Neural progenitor cell (in vitro differentiated cells): ENCODE results near the gene UNC13C. TPM values are rescaled to one million over a fixed set of nuclear protein-coding genes. Genes with fewer than 3 reads are reported as not detected.

ENCODE experiments used
- DNase-seq: peaks from one replicate; pipeline ENCODE4 v3.0.0-alpha.2; 2016; ENCODE audit warnings: low spot score
- H2AFZ ChIP-seq: fragments of 200-600 bp; sonication (generic); replicated peaks from 2 replicates; pipeline ENCODE4 v1.6.1; 2016; ENCODE audit warnings: antibody characterized with exemption
- H3F3A ChIP-seq: fragments of 200-600 bp; sonication (generic); 2 replicates; pipeline ENCODE4 v1.6.1; 2016; ENCODE audit warnings: antibody characterized with exemption, low read depth
- H3K27ac ChIP-seq: fragments of 200-600 bp; sonication (generic); 2 replicates; pipeline ENCODE4 v1.5.1; 2016; ENCODE audit warnings: mild to moderate bottlenecking
- H3K27me3 ChIP-seq: fragments of 200-600 bp; sonication (generic); 2 replicates; pipeline ENCODE4 v1.6.1; 2016; ENCODE audit warnings: mild to moderate bottlenecking, moderate library complexity
- H3K36me3 ChIP-seq: fragments of 200-600 bp; sonication (generic); 2 replicates; pipeline ENCODE4 v1.5.1; 2016
- H3K4me1 ChIP-seq: fragments of 200-600 bp; sonication (generic); 2 replicates; pipeline ENCODE4 v1.6.1; 2016; ENCODE audit warnings: mixed run types
- H3K4me2 ChIP-seq: fragments of 200-600 bp; sonication (generic); 2 replicates; pipeline ENCODE4 v1.6.1; 2016
- H3K4me3 ChIP-seq: fragments of 200-600 bp; sonication (generic); 2 replicates; pipeline ENCODE4 v1.5.1; 2016
- H3K79me2 ChIP-seq: fragments of 200-600 bp; sonication (generic); 2 replicates; pipeline ENCODE4 v1.6.1; 2016; ENCODE audit warnings: low read depth
- H3K9ac ChIP-seq: fragments of 200-600 bp; sonication (generic); 2 replicates; pipeline ENCODE4 v1.6.1; 2016
- H3K9me3 ChIP-seq: fragments of 200-600 bp; sonication (generic); 2 replicates; pipeline ENCODE4 v1.5.1; 2016; ENCODE audit warnings: low read depth
- H4K20me1 ChIP-seq: fragments of 200-600 bp; sonication (generic); 2 replicates; pipeline ENCODE4 v1.6.1; 2016; ENCODE audit warnings: low read depth
- H3K27ac Mint-ChIP-seq: 3 replicates; pipeline ENCODE4 v1.8.0; 2021; ENCODE audit warnings: mixed read lengths
- H3K27me3 Mint-ChIP-seq: 2 replicates; pipeline ENCODE4 v1.8.0; 2022; ENCODE audit warnings: low read depth, mild to moderate bottlenecking, inconsistent platforms, moderate library complexity, mixed read lengths; ENCODE audit not compliant: insufficient read depth
- H3K36me3 Mint-ChIP-seq: 3 replicates; pipeline ENCODE4 v1.8.0; 2021; ENCODE audit warnings: mixed read lengths
- H3K4me1 Mint-ChIP-seq: 3 replicates; pipeline ENCODE4 v1.8.0; 2021; ENCODE audit warnings: mixed read lengths
- H3K4me3 Mint-ChIP-seq: 3 replicates; pipeline ENCODE4 v1.8.0; 2021; ENCODE audit warnings: mild to moderate bottlenecking, moderate library complexity, mixed read lengths
- H3K9me3 Mint-ChIP-seq: 3 replicates; pipeline ENCODE4 v1.8.0; 2020; ENCODE audit warnings: mixed read lengths
- EZH2 ChIP-seq: fragments of 200-600 bp; sonication (generic); IDR thresholded peaks from 2 replicates; pipeline ENCODE4 v1.6.1; 2017; ENCODE audit warnings: antibody characterized with exemption, mild to moderate bottlenecking, moderate library complexity
- EZH2phosphoT487 ChIP-seq: fragments of 200-600 bp; sonication (generic); IDR thresholded peaks from 2 replicates; pipeline ENCODE4 v1.6.1; 2017; ENCODE audit warnings: antibody characterized with exemption
- total RNA-seq: library from RNA; depleted of rRNA; stranded (reverse); fragments of >200 nt; gene quantifications from 2 replicates; pipeline ENCODE4 v1.2.3, GENCODE V29; 2015; ENCODE audit warnings: low replicate concordance
- TF ChIP-seq, protein P1 (sequence below): fragments of 200-600 bp; sonication (generic); IDR thresholded peaks from 2 replicates; pipeline ENCODE4 v1.5.1; 2017; ENCODE audit warnings: antibody characterized with exemption, mild to moderate bottlenecking

UNC13C gene
- total RNA-seq, 1 donor from 2014 or later: not detected

DNA sequence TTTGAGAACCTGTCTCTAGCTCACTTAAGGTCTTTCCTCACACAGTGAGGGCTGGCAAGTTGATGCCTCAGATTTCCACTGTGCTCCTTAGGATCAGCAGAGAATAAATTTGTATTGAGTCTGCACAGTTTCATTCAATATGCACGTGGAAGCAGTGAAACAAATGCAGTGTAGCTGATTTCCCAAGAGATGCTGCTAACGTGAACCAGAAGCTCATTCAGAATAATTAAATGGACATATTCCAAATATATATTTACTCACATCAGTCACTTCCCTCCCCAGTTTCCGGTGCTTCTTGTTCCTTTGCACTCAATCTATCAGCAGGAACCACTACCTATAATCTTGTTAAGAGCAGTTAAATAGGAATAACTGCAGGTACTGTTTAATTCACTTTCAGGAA lies 86.1 kb downstream of the UNC13C start:
- Histone ChIP-seq H2AFZ (no peak overlapping the region), H3K9ac (no peak overlapping the region), H3F3A (no peaks in the 10 kb centered on the region), H4K20me1 (no peaks in the 10 kb centered on the region), H3K27ac (no peak overlapping the region), H3K9me3 (peaks cover 37% of the 10 kb centered on the region), H3K4me3 (no peak overlapping the region), H3K27me3 (no peaks in the 10 kb centered on the region), H3K79me2 (no peaks in the 10 kb centered on the region), H3K4me2 (no peak overlapping the region), H3K4me1 (no peaks in the 10 kb centered on the region), H3K36me3 (no peaks in the 10 kb centered on the region)
- peaks cover 2% of the 10 kb centered on the region for H3K9me3 Mint-ChIP-seq
- TF ChIP-seq EZH2phosphoT487 (no peak), EZH2 (no peak)
- TF ChIP-seq, protein P1, sequence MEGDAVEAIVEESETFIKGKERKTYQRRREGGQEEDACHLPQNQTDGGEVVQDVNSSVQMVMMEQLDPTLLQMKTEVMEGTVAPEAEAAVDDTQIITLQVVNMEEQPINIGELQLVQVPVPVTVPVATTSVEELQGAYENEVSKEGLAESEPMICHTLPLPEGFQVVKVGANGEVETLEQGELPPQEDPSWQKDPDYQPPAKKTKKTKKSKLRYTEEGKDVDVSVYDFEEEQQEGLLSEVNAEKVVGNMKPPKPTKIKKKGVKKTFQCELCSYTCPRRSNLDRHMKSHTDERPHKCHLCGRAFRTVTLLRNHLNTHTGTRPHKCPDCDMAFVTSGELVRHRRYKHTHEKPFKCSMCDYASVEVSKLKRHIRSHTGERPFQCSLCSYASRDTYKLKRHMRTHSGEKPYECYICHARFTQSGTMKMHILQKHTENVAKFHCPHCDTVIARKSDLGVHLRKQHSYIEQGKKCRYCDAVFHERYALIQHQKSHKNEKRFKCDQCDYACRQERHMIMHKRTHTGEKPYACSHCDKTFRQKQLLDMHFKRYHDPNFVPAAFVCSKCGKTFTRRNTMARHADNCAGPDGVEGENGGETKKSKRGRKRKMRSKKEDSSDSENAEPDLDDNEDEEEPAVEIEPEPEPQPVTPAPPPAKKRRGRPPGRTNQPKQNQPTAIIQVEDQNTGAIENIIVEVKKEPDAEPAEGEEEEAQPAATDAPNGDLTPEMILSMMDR: no peak
- no peaks in the 10 kb centered on the region for H3K27me3 Mint-ChIP-seq
- no peak for DNase-seq
- H3K36me3 Mint-ChIP-seq: no peaks in the 10 kb centered on the region
- H3K4me1 Mint-ChIP-seq: peaks cover 12% of the 10 kb centered on the region
- no peak overlapping the region for H3K27ac Mint-ChIP-seq
- no peak overlapping the region for H3K4me3 Mint-ChIP-seq

DNA sequence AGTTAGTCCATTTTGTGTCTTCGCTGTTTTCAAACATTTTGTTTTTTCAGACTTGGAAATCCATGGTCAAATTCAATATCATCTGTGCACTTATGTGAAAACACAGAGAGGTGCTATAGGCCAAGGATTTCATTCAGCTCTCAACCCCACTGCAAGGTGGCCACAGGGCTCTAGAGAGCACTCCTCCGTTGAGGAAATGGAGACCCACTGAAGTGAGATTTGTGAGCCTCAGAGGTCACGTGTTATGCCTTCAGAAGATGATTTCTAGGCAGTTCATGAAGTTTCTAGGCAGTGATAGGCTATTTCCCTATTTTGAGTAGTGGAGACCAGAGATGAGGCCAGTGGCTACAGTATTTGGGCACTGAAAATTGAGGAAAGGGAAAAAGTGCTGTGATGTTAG lies 88.2 kb downstream of the UNC13C start:
- Histone ChIP-seq H3K27me3 (no peaks in the 10 kb centered on the region), H3K4me3 (no peak overlapping the region), H3K36me3 (no peaks in the 10 kb centered on the region), H3K4me1 (no peaks in the 10 kb centered on the region), H3K9me3 (peaks cover 37% of the 10 kb centered on the region), H3K9ac (no peak overlapping the region), H2AFZ (no peak overlapping the region), H3K79me2 (no peaks in the 10 kb centered on the region), H4K20me1 (no peaks in the 10 kb centered on the region), H3K4me2 (no peak overlapping the region), H3K27ac (no peak overlapping the region), H3F3A (no peaks in the 10 kb centered on the region)
- no peaks in the 10 kb centered on the region for H3K9me3 Mint-ChIP-seq
- H3K4me1 Mint-ChIP-seq: peaks cover 12% of the 10 kb centered on the region
- no peak for DNase-seq
- H3K4me3 Mint-ChIP-seq: no peak overlapping the region
- no peaks in the 10 kb centered on the region for H3K27me3 Mint-ChIP-seq
- TF ChIP-seq EZH2phosphoT487 (no peak), EZH2 (no peak)
- TF ChIP-seq, protein P1: no peak
- H3K36me3 Mint-ChIP-seq: no peaks in the 10 kb centered on the region
- H3K27ac Mint-ChIP-seq: no peak overlapping the region

DNA sequence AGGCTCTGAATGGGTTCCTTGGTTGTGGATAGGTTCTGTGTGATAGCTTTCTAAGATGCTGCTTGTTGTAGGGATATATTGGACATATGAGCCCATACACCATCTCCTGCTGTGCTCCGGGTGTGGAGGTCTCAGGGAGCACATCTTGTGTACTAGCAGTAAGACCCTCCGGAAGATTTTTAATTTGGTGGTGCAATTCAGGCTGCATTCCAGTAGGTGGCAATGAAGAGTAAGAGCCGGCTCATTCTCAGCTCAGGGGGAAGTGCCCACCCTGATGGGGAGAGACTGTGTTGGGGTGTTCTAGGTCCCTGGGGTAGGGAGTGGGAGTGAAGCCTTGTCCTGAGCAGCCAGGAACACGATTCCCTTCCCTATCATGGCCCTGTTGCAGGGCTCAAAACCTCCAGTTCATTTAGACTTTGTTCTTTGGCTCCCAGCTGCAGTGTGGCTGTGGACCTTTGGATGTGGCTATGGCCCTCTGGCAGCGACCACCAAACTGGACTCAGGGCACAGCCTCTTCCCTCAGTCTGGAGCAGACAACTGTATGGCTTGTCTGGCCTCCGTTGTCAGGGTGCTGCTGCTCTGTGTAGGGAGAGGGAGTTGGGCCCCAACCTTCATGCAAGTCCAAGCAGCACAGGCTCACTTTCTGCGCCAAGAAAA lies 104.7 kb downstream of the UNC13C start:
- H3K27ac ChIP-seq: no peak overlapping the region
- no peak overlapping the region for H2AFZ ChIP-seq
- no peak overlapping the region for H3K4me3 ChIP-seq
- Mint-ChIP-seq H3K27ac (no peak overlapping the region), H3K4me3 (no peak overlapping the region), H3K9me3 (no peaks in the 10 kb centered on the region), H3K27me3 (peaks cover 2% of the 10 kb centered on the region), H3K36me3 (no peaks in the 10 kb centered on the region), H3K4me1 (peaks cover 4% of the 10 kb centered on the region)
- no peaks in the 10 kb centered on the region for H3K27me3 ChIP-seq
- no peak for TF ChIP-seq EZH2
- TF ChIP-seq, protein P1: peak; percentile 59
- no peak overlapping the region for H3K4me2 ChIP-seq
- H3F3A ChIP-seq: no peaks in the 10 kb centered on the region
- H3K4me1 ChIP-seq: no peaks in the 10 kb centered on the region
- no peaks in the 10 kb centered on the region for H3K79me2 ChIP-seq
- H3K9me3 ChIP-seq: peaks cover 18% of the 10 kb centered on the region
- peak; percentile 2 for DNase-seq
- no peak overlapping the region for H3K9ac ChIP-seq
- H4K20me1 ChIP-seq: no peaks in the 10 kb centered on the region
- no peaks in the 10 kb centered on the region for H3K36me3 ChIP-seq
